Ishikawa (cell line): ENCODE measurements around the gene RBSN.

Experiments used
- CEBPB ChIP-seq: IDR thresholded peaks from 2 replicates; pipeline ENCODE4 v1.6.1; 2012
- CREB1 ChIP-seq: IDR thresholded peaks from 2 replicates; pipeline ENCODE4 v1.6.1; 2012; ENCODE audit warnings: low read depth
- EGR1 ChIP-seq: IDR thresholded peaks from 2 replicates; pipeline ENCODE4 v1.6.1; 2012
- EP300 ChIP-seq: IDR thresholded peaks from 2 replicates; pipeline ENCODE4 v1.6.1; 2012; ENCODE audit warnings: borderline replicate concordance
- MAX ChIP-seq: IDR thresholded peaks from 2 replicates; pipeline ENCODE4 v1.6.1; 2012
- NFIC ChIP-seq: IDR thresholded peaks from 2 replicates; pipeline ENCODE4 v1.6.1; 2012
- RAD21 ChIP-seq: IDR thresholded peaks from 2 replicates; pipeline ENCODE4 v1.6.1; 2012; ENCODE audit warnings: low read depth
- REST ChIP-seq: IDR thresholded peaks from 2 replicates; pipeline ENCODE4 v1.6.1; 2012; ENCODE audit warnings: low read depth, mild to moderate bottlenecking
- TAF1 ChIP-seq: IDR thresholded peaks from 2 replicates; pipeline ENCODE4 v1.6.1; 2012; ENCODE audit warnings: low read depth, mild to moderate bottlenecking
- TCF12 ChIP-seq: IDR thresholded peaks from 2 replicates; pipeline ENCODE4 v1.6.1; 2012; ENCODE audit warnings: low read depth
- TEAD4 ChIP-seq: IDR thresholded peaks from 2 replicates; pipeline ENCODE4 v1.6.1; 2012
- YY1 ChIP-seq: IDR thresholded peaks from 2 replicates; pipeline ENCODE4 v1.6.1; 2012; ENCODE audit warnings: low read depth
- TF ChIP-seq, protein P1 (sequence below): IDR thresholded peaks from 2 replicates; pipeline ENCODE4 v1.6.1; 2012

- TF ChIP-seq MAX (no peak), CREB1 (no peak), CEBPB (no peak), EGR1 (no peak), EP300 (no peak), REST (no peak), NFIC (no peak), YY1 (no peak), TEAD4 (no peak), TAF1 (no peak), RAD21 (no peak), TCF12 (no peak)
- TF ChIP-seq, protein P1, sequence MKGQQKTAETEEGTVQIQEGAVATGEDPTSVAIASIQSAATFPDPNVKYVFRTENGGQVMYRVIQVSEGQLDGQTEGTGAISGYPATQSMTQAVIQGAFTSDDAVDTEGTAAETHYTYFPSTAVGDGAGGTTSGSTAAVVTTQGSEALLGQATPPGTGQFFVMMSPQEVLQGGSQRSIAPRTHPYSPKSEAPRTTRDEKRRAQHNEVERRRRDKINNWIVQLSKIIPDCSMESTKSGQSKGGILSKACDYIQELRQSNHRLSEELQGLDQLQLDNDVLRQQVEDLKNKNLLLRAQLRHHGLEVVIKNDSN, result no peak
These were observed 49.4 kb downstream of the RBSN start for GRCh38 chr3:15049584-15049983.
